H9 (cell line): Measurements from ENCODE around the gene NUDT8. TPM values are rescaled to one million over a fixed set of nuclear protein-coding genes. Genes with fewer than 3 reads are reported as not detected.
"Not testable (repeated sequence)": the region's sequence is repeated elsewhere in the genome, so short reads cannot be mapped to it uniquely, and the experiment has no call there.

Source experiments
- DNase-seq: peaks from one replicate; pipeline ENCODE4 v3.0.0-alpha.2; 2017
- H2AFZ ChIP-seq: one replicate; pipeline ENCODE4 v1.6.1; 2013; ENCODE audit warnings: mild to moderate bottlenecking, low read length, control low read depth, moderate library complexity
- H2AK5ac ChIP-seq: 2 replicates; pipeline ENCODE4 v1.6.1; 2013; ENCODE audit warnings: low read length, control low read depth, mixed read lengths; ENCODE audit not compliant: insufficient read length
- H2BK120ac ChIP-seq: one replicate; pipeline ENCODE4 v1.6.1; 2013; ENCODE audit warnings: low read depth, mild to moderate bottlenecking, low read length, control low read depth, inconsistent platforms; ENCODE audit not compliant: poor library complexity, severe bottlenecking
- H2BK12ac ChIP-seq: 2 replicates; pipeline ENCODE4 v1.6.1; 2013; ENCODE audit warnings: low read length, control low read depth, mixed read lengths, low read depth; ENCODE audit not compliant: insufficient read length
- H2BK15ac ChIP-seq: 2 replicates; pipeline ENCODE4 v1.6.1; 2013; ENCODE audit warnings: low read depth, low read length, control low read depth
- H2BK20ac ChIP-seq: one replicate; pipeline ENCODE4 v1.6.1; 2013; ENCODE audit warnings: low read depth, mild to moderate bottlenecking, low read length, control low read depth, inconsistent platforms; ENCODE audit not compliant: poor library complexity, severe bottlenecking
- H2BK5ac ChIP-seq: 2 replicates; pipeline ENCODE4 v1.6.1; 2013; ENCODE audit warnings: low read length, control low read depth, mixed read lengths; ENCODE audit not compliant: insufficient read length
- H3K14ac ChIP-seq: 2 replicates; pipeline ENCODE4 v1.6.1; 2013; ENCODE audit warnings: low read length, control low read depth; ENCODE audit not compliant: insufficient read depth
- H3K18ac ChIP-seq: 2 replicates; pipeline ENCODE4 v1.6.1; 2013; ENCODE audit warnings: low read depth, mild to moderate bottlenecking, mixed read lengths, low read length, control low read depth; ENCODE audit not compliant: insufficient read length
- H3K23ac ChIP-seq: 2 replicates; pipeline ENCODE4 v1.6.1; 2013; ENCODE audit warnings: low read length, control low read depth, mixed read lengths, low read depth; ENCODE audit not compliant: insufficient read length
- H3K23me2 ChIP-seq: 2 replicates; pipeline ENCODE4 v1.6.1; 2013; ENCODE audit warnings: low read depth, mild to moderate bottlenecking, mixed read lengths, low read length, control low read depth; ENCODE audit not compliant: insufficient read length, poor library complexity, severe bottlenecking
- H3K27ac ChIP-seq: 2 replicates; pipeline ENCODE4 v1.5.1; 2013; ENCODE audit warnings: low read length, control low read depth, mixed read lengths, low read depth; ENCODE audit not compliant: insufficient read length
- H3K27me3 ChIP-seq: 2 replicates; pipeline ENCODE4 v1.6.1; 2013; ENCODE audit warnings: low read length, control low read depth, inconsistent platforms; ENCODE audit not compliant: insufficient read depth
- H3K4ac ChIP-seq: 2 replicates; pipeline ENCODE4 v1.6.1; 2013; ENCODE audit warnings: low read depth, mild to moderate bottlenecking, control low read depth, inconsistent platforms, low read length, moderate library complexity
- H3K4me1 ChIP-seq: 2 replicates; pipeline ENCODE4 v1.6.1; 2013; ENCODE audit warnings: low read length, control low read depth, inconsistent platforms; ENCODE audit not compliant: insufficient read depth
- H3K4me2 ChIP-seq: 2 replicates; pipeline ENCODE4 v1.6.1; 2013; ENCODE audit warnings: low read length, control low read depth, mixed read lengths; ENCODE audit not compliant: insufficient read length, insufficient read depth
- H3K56ac ChIP-seq: 2 replicates; pipeline ENCODE4 v1.6.1; 2013; ENCODE audit warnings: low read depth, mild to moderate bottlenecking, mixed read lengths, low read length, control low read depth; ENCODE audit not compliant: insufficient read length
- H3K79me1 ChIP-seq: 2 replicates; pipeline ENCODE4 v1.6.1; 2013; ENCODE audit warnings: low read depth, mild to moderate bottlenecking, moderate library complexity, low read length, control low read depth, inconsistent platforms; ENCODE audit not compliant: insufficient read depth, poor library complexity, severe bottlenecking
- H3K79me2 ChIP-seq: 2 replicates; pipeline ENCODE4 v1.6.1; 2013; ENCODE audit warnings: low read length, control low read depth, inconsistent platforms; ENCODE audit not compliant: insufficient read depth
- H3K9ac ChIP-seq: 2 replicates; pipeline ENCODE4 v1.6.1; 2013; ENCODE audit warnings: low read length, control low read depth, mixed read lengths; ENCODE audit not compliant: insufficient read length; ENCODE audit errors: extremely low read depth
- H3K9me3 ChIP-seq: one replicate; pipeline ENCODE4 v1.6.1; 2013; ENCODE audit warnings: low read depth, low read length, inconsistent platforms; ENCODE audit not compliant: control insufficient read depth
- H3T11ph ChIP-seq: one replicate; pipeline ENCODE4 v1.6.1; 2013; ENCODE audit warnings: mild to moderate bottlenecking, low read length, control low read depth, inconsistent platforms
- H4K20me1 ChIP-seq: one replicate; pipeline ENCODE4 v1.6.1; 2013; ENCODE audit not compliant: control insufficient read depth, insufficient read length, insufficient read depth
- H4K5ac ChIP-seq: 2 replicates; pipeline ENCODE4 v1.6.1; 2013; ENCODE audit warnings: low read depth, mild to moderate bottlenecking, mixed read lengths, low read length, control low read depth; ENCODE audit not compliant: insufficient read length
- H4K8ac ChIP-seq: replicated peaks from 2 replicates; pipeline ENCODE4 v1.6.1; 2013; ENCODE audit warnings: low read length, control low read depth, mixed read lengths, low read depth; ENCODE audit not compliant: insufficient read length
- H4K91ac ChIP-seq: 2 replicates; pipeline ENCODE4 v1.6.1; 2013; ENCODE audit warnings: low read depth, mild to moderate bottlenecking, moderate library complexity, mixed read lengths, low read length, control low read depth; ENCODE audit not compliant: insufficient read length
- H3K27ac Mint-ChIP-seq, 3 experiments: 2 replicates in 2 of 3; 3 replicates in 1 of 3; pipeline ENCODE4 v1.8.0; 2020 to 2021; ENCODE audit warnings: mixed read lengths in 3 of 3, mild to moderate bottlenecking in 1 of 3, moderate library complexity in 1 of 3
- H3K27me3 Mint-ChIP-seq: 2 replicates; pipeline ENCODE4 v1.8.0; 2021; ENCODE audit warnings: low read depth, mild to moderate bottlenecking, moderate library complexity, mixed read lengths
- H3K36me3 Mint-ChIP-seq, 3 experiments: 2 replicates in 2 of 3; 3 replicates in 1 of 3; pipeline ENCODE4 v1.8.0; 2020 to 2021; ENCODE audit warnings: low read depth in 3 of 3, mixed read lengths in 3 of 3; ENCODE audit not compliant: insufficient read depth in 1 of 3
- H3K4me1 Mint-ChIP-seq, 2 experiments: 2 replicates each; pipeline ENCODE4 v1.8.0; 2020; ENCODE audit warnings: mixed read lengths in 2 of 2
- H3K4me3 Mint-ChIP-seq, 2 experiments: 2 replicates in 1 of 2; 3 replicates in 1 of 2; pipeline ENCODE4 v1.8.0; 2020 to 2021; ENCODE audit warnings: mild to moderate bottlenecking in 2 of 2, mixed read lengths in 2 of 2, moderate library complexity in 1 of 2
- H3K9me3 Mint-ChIP-seq, 2 experiments: 2 replicates in 1 of 2; 3 replicates in 1 of 2; pipeline ENCODE4 v1.8.0; 2020; ENCODE audit warnings: mild to moderate bottlenecking in 2 of 2, mixed read lengths in 2 of 2, moderate library complexity in 1 of 2
- CTCF ChIP-seq: fragments of 200-600 bp; sonication (generic); conservative IDR thresholded peaks from 3 replicates; pipeline ENCODE4 v1.8.0; 2021; ENCODE audit warnings: antibody characterized with exemption, mild to moderate bottlenecking
- WGBS: extraction: QIAGEN DNeasy Blood & Tissue Kit; methylation state at CpG from one replicate; pipeline ENCODE4 v1.1.7; 2013; ENCODE audit warnings: missing lambda C conversion rate, low lambda C conversion rate, mixed read lengths; ENCODE audit not compliant: insufficient read length; ENCODE audit errors: extremely low coverage; 5-methylcytosine and 5-hydroxymethylcytosine counted together
- total RNA-seq: library from RNA; stranded (reverse); gene quantifications from 2 replicates; pipeline ENCODE4 v1.2.1, GENCODE V29; 2021

Gene NUDT8
- total RNA-seq, 1 experiment from 2014 or later, result 6.5 TPM

DNA sequence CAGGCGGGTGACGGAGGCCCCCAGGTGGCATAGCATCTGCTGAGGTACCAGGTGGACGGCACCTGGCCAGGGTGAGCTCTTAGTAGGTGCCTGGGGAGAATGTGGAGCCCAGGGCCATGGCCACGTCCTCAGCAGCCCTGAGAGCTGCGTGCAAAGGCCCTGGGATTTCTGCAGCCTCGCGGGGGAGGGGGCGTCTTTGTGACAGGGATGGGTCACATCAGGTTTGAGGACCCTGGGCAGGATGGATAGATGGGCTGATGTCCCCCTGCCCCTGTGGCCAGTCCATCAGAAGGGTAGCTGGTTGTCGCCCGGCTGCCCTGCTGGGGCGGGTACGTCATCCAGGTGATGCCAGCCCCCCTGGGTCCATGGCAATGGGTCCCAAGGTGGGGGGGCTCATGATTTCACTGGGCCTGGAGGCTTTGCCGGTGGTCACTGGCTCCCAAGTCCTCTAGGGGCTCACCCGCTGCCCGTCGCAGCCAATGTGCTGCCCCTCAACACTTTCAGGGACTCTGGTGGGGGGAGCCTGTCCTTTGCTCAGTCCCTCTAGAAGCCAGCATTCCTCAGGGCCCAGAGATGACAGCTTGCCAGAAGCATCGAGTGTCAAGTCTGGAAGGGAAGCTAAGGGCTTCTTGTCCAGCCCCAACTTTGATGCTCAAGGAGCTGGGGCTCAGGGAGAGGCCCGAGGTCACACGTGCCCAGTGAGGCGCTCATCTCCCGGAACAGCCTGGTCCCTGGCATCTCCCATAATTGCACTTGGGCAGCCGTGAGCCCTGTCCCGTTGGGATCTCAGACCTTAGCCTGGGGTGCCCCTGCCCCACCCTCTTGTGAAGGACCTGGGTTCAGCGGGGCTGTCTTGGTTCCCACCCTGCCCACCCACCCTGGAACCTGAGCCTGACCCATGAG is 9.0 kb upstream of the NUDT8 start:
- Histone ChIP-seq H2BK20ac (no peak overlapping the region), H3T11ph (no peak overlapping the region), H3K56ac (no peak overlapping the region), H3K27me3 (peaks cover 7% of the 10 kb centered on the region; the same call in 1 of the 2 replicates), H2BK120ac (no peak overlapping the region), H3K27ac (no peak overlapping the region), H3K4ac (no peak overlapping the region), H3K18ac (no peak overlapping the region), H2AK5ac (no peak overlapping the region), H3K9me3 (no peaks in the 10 kb centered on the region), H3K23me2 (no peaks in the 10 kb centered on the region), H3K79me1 (no peaks in the 10 kb centered on the region), H2AFZ (no peak overlapping the region), H3K79me2 (no peaks in the 10 kb centered on the region), H2BK15ac (no peak overlapping the region), H3K4me2 (no peak overlapping the region), H4K5ac (no peak overlapping the region), H3K14ac (no peak overlapping the region), H2BK12ac (no peak overlapping the region), H4K91ac (no peak overlapping the region), H3K9ac (no peak overlapping the region), H2BK5ac (no peak overlapping the region), H4K8ac (no peak overlapping the region), H4K20me1 (no peaks in the 10 kb centered on the region), H3K4me1 (no peaks in the 10 kb centered on the region), H3K23ac (no peak overlapping the region)
- Mint-ChIP-seq H3K4me1 (peaks cover 2 to 4% of the 10 kb centered on the region in 2 experiments; a peak in 2 of 4 replicates), H3K4me3 (no peak overlapping the region), H3K27me3 (peaks cover 53% of the 10 kb centered on the region), H3K9me3 (peaks cover 0 to 4% of the 10 kb centered on the region in 2 experiments; a peak in 2 of 5 replicates), H3K36me3 (no peaks in the 10 kb centered on the region; a peak in 1 of 7 replicates), H3K27ac (no peak overlapping the region)
- no CpG with 5 or more reads among the region's 24 CpGs for WGBS
- no peak for TF ChIP-seq CTCF
- peak; percentile 23 for DNase-seq

DNA sequence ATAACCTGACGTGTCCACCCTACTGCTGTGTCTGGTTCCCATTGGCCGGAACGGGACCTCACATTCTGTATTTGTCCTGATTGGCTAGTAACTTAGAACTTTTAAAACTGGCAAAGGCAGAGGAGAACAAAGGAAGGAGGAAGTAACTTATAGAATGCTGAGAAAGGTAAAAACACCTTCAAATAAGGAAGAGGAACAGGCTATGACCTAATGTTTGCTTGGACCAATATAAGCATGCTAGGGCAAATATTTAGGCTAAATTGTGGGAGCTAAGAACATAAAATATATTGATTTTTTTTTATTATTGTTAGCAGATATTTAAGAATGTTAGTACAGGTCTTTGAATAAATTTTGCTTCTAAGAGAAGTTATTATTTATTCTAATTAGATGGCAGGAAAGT is 7.7 kb upstream of the NUDT8 start:
- WGBS, result no CpG with 5 or more reads among the region's 3 CpGs
- not testable (repeated sequence) for DNase-seq

More for the DNA sequence above, 7.7 kb upstream of the NUDT8 start:
- not testable (repeated sequence) for H3K4me1 ChIP-seq, H2BK20ac ChIP-seq, H3K18ac ChIP-seq, H3K14ac ChIP-seq, H3T11ph ChIP-seq, H3K23me2 ChIP-seq, H3K9ac ChIP-seq, H3K4me3 Mint-ChIP-seq, H3K36me3 Mint-ChIP-seq, H4K8ac ChIP-seq, H2BK120ac ChIP-seq, H3K9me3 ChIP-seq, H4K91ac ChIP-seq, H3K23ac ChIP-seq, H3K4me1 Mint-ChIP-seq, H3K27me3 ChIP-seq, H2BK15ac ChIP-seq, H4K5ac ChIP-seq, H3K56ac ChIP-seq, H2BK12ac ChIP-seq, H3K79me2 ChIP-seq, H3K79me1 ChIP-seq, H3K4ac ChIP-seq, H3K27ac Mint-ChIP-seq, H3K27ac ChIP-seq, H2AFZ ChIP-seq, H3K9me3 Mint-ChIP-seq, H4K20me1 ChIP-seq, H2BK5ac ChIP-seq, H2AK5ac ChIP-seq, H3K4me2 ChIP-seq
- H3K27me3 Mint-ChIP-seq, result peaks cover 56% of the 10 kb centered on the region
